PC-9 (cell line): ENCODE data around the gene ADAMTS19. TPM values are rescaled to one million over a fixed set of nuclear protein-coding genes. Genes with fewer than 3 reads are reported as not detected.

Source experiments
- BruUV-seq: library from RNA; stranded (reverse); fragments of 400-500 nt; replicated peaks from 2 replicates; lab custom pipeline; 2021; lab: Mats Ljungman, UMichigan
- CTCF ChIA-PET: fragments of 300-600 bp; sonication (Branson Sonifier 250); formaldehyde crosslinking; loops from one replicate; lab custom pipeline; 2022; ENCODE audit warnings: antibody characterized with exemption; lab: Charles Lee
- POLR2A ChIA-PET: fragments of 300-600 bp; sonication (Branson Sonifier 250); formaldehyde crosslinking; loops from one replicate; lab custom pipeline; 2022; ENCODE audit warnings: antibody characterized with exemption; ENCODE audit not compliant: unreplicated experiment; lab: Charles Lee
- DNase-seq, 2 experiments: peaks; one replicate each; pipeline versions ENCODE4 v3.0.0 to v3.0.0-alpha.2; 2015 to 2022; ENCODE audit warnings: mixed read lengths in 1 of 2
- H2AFZ ChIP-seq: fragments of 200-600 bp; sonication (generic); 2 replicates; pipeline ENCODE4 v1.8.1; 2017; ENCODE audit warnings: antibody characterized with exemption
- H3F3A ChIP-seq: fragments of 200-600 bp; sonication (generic); 2 replicates; pipeline ENCODE4 v1.8.1; 2017; ENCODE audit warnings: antibody characterized with exemption, mild to moderate bottlenecking, low read depth; ENCODE audit not compliant: insufficient read depth
- H3K27ac ChIP-seq: fragments of 200-600 bp; sonication (generic); 2 replicates; pipeline ENCODE4 v1.6.1; 2016; ENCODE audit warnings: mixed run types
- H3K27me3 ChIP-seq: fragments of 200-600 bp; sonication (generic); 2 replicates; pipeline ENCODE4 v1.6.1; 2016; ENCODE audit warnings: low read depth, mixed run types; ENCODE audit not compliant: insufficient read depth
- H3K36me3 ChIP-seq: fragments of 200-600 bp; sonication (generic); 2 replicates; pipeline ENCODE4 v1.6.1; 2016; ENCODE audit warnings: low read depth, mixed run types
- H3K4me1 ChIP-seq: fragments of 200-600 bp; sonication (generic); replicated peaks from 2 replicates; pipeline ENCODE4 v1.6.1; 2016; ENCODE audit warnings: mixed run types; ENCODE audit not compliant: insufficient read depth
- H3K4me2 ChIP-seq: fragments of 200-600 bp; sonication (generic); 2 replicates; pipeline ENCODE4 v1.6.1; 2017; ENCODE audit warnings: mixed run types
- H3K4me3 ChIP-seq: fragments of 200-600 bp; sonication (generic); 2 replicates; pipeline ENCODE4 v1.6.1; 2016; ENCODE audit warnings: mixed run types
- H3K79me2 ChIP-seq: fragments of 200-600 bp; sonication (generic); 2 replicates; pipeline ENCODE4 v1.6.1; 2017; ENCODE audit warnings: low read depth, mixed run types
- H3K9me2 ChIP-seq: fragments of 200-600 bp; sonication (generic); 2 replicates; pipeline ENCODE4 v1.8.1; 2017; ENCODE audit warnings: mild to moderate bottlenecking; ENCODE audit not compliant: insufficient read depth
- H3K9me3 ChIP-seq: fragments of 200-600 bp; sonication (generic); 2 replicates; pipeline ENCODE4 v1.8.1; 2016; ENCODE audit warnings: low read depth; ENCODE audit not compliant: insufficient read depth
- H4K20me1 ChIP-seq: fragments of 200-600 bp; sonication (generic); 2 replicates; pipeline ENCODE4 v1.8.1; 2017; ENCODE audit not compliant: insufficient read depth
- CTCF ChIP-seq: fragments of 200-600 bp; sonication (generic); conservative IDR thresholded peaks from 2 replicates; pipeline ENCODE4 v1.6.1; 2017; ENCODE audit warnings: mixed run types, antibody characterized with exemption, mild to moderate bottlenecking, moderate library complexity
- EZH2 ChIP-seq: fragments of 200-600 bp; sonication (generic); IDR thresholded peaks from 2 replicates; pipeline ENCODE4 v1.8.0; 2017; ENCODE audit warnings: antibody characterized with exemption, low read depth
- intact Hi-C: fragments of 100-400 bp; cut with micrococcal nuclease; formaldehyde crosslinking; loops from one replicate; pipeline ENCODE4 v1.10.0; 2022; ENCODE audit not compliant: unreplicated experiment
- total RNA-seq: library from RNA; stranded (reverse); gene quantifications from 2 replicates; pipeline ENCODE4 v1.2.3, GENCODE V29; 2021

The ADAMTS19 gene
- total RNA-seq, 1 experiment from 2014 or later: not detected

GRCh38 chr5:129499208-129499852, 39.2 kb downstream of the ADAMTS19 start:
- CTCF ChIA-PET: no interaction called here
- no peaks in the 10 kb centered on the region for H3K9me3 ChIP-seq

GRCh38 chr5:129500101-129500500, 40.0 kb downstream of the ADAMTS19 start:
- Histone ChIP-seq H3K36me3 (no peaks in the 10 kb centered on the region), H3K4me2 (no peak overlapping the region), H3K9me3 (no peaks in the 10 kb centered on the region), H3K9me2 (peaks cover 3% of the 10 kb centered on the region; the same call in 1 of the 2 replicates), H2AFZ (no peak overlapping the region), H4K20me1 (no peaks in the 10 kb centered on the region), H3K27me3 (no peaks in the 10 kb centered on the region), H3K27ac (no peak overlapping the region), H3F3A (no peaks in the 10 kb centered on the region), H3K79me2 (no peaks in the 10 kb centered on the region), H3K4me3 (no peak overlapping the region), H3K4me1 (no peaks in the 10 kb centered on the region)
- DNase-seq: no peak
- no TSS peak for BruUV-seq
- TF ChIP-seq EZH2: no peak
- no peak for TF ChIP-seq CTCF
- intact Hi-C loops: no loop called here
- ChIA-PET CTCF (no interaction called here), POLR2A (no interaction called here)

More at GRCh38 chr5:129499208-129499852, 39.2 kb downstream of the ADAMTS19 start:
- peaks cover 3% of the 10 kb centered on the region; the same call in 1 of the 2 replicates for H3K9me2 ChIP-seq
- DNase-seq: no peak
- H3F3A ChIP-seq: no peaks in the 10 kb centered on the region
- no peak overlapping the region for H3K4me2 ChIP-seq
- TF ChIP-seq CTCF (no peak), EZH2 (no peak)
- no peaks in the 10 kb centered on the region for H4K20me1 ChIP-seq
- POLR2A ChIA-PET: no interaction called here
- H3K4me3 ChIP-seq: no peak overlapping the region
- H3K4me1 ChIP-seq: no peaks in the 10 kb centered on the region
- H3K79me2 ChIP-seq: no peaks in the 10 kb centered on the region
- BruUV-seq: no TSS peak
- H3K27ac ChIP-seq: no peak overlapping the region
- H3K36me3 ChIP-seq: no peaks in the 10 kb centered on the region
- no peak overlapping the region for H2AFZ ChIP-seq
- no peaks in the 10 kb centered on the region for H3K27me3 ChIP-seq
- intact Hi-C loops: no loop called here

GRCh38 chr5:129506086-129506485, 46.0 kb downstream of the ADAMTS19 start:
- Histone ChIP-seq H3K79me2 (no peaks in the 10 kb centered on the region), H3K4me3 (no peak overlapping the region), H3F3A (no peaks in the 10 kb centered on the region), H3K27ac (no peak overlapping the region), H2AFZ (no peak overlapping the region), H3K4me1 (no peaks in the 10 kb centered on the region), H3K36me3 (no peaks in the 10 kb centered on the region), H3K27me3 (no peaks in the 10 kb centered on the region), H3K9me3 (no peaks in the 10 kb centered on the region), H3K9me2 (no peaks in the 10 kb centered on the region; the same call in none of the 2 replicates), H3K4me2 (no peak overlapping the region), H4K20me1 (no peaks in the 10 kb centered on the region)
- ChIA-PET POLR2A (no interaction called here), CTCF (no interaction called here)
- TF ChIP-seq CTCF (no peak), EZH2 (no peak)
- BruUV-seq: no TSS peak
- intact Hi-C loops: no loop called here
- no peak for DNase-seq
